GM10266 (cell line): ENCODE measurements around the gene ANKS6.

Experiments
- DNase-seq: peaks from one replicate; pipeline ENCODE4 v3.0.0; 2012; ENCODE audit errors: extremely low spot score
- CTCF ChIP-seq: IDR thresholded peaks from 2 replicates; pipeline ENCODE4 v1.5.1; 2012; ENCODE audit warnings: mild to moderate bottlenecking, low read depth; ENCODE audit not compliant: control insufficient read depth, insufficient read depth; ENCODE audit errors: missing control alignments

The ANKS6 gene

GRCh38 chr9:98719055-98719454 is 77.3 kb downstream of the ANKS6 start:
- no peak for TF ChIP-seq CTCF
- DNase-seq = no peak

- DNase-seq = no peak
- TF ChIP-seq CTCF = no peak
Observed at GRCh38 chr9:98714833-98715232, 81.5 kb downstream of the ANKS6 start.

GRCh38 chr9:98712987-98713386 is 83.4 kb downstream of the ANKS6 start:
- no peak for TF ChIP-seq CTCF
- no peak for DNase-seq

GRCh38 chr9:98709968-98710965 is 86.1 kb downstream of the ANKS6 start:
- DNase-seq = no peak
- TF ChIP-seq CTCF = no peak

GRCh38 chr9:98708933-98709911 is 87.1 kb downstream of the ANKS6 start, which contains the start of gene GABBR2:
GABBR2 (minus strand) TSS chr9:98708935; CDS start chr9:98708737, 198 bp downstream.
- no peak for TF ChIP-seq CTCF
- no peak for DNase-seq

GRCh38 chr9:98708103-98708932 is 88.0 kb downstream of the ANKS6 start:
- no peak for DNase-seq
- no peak for TF ChIP-seq CTCF
